H9 (cell line): ENCODE measurements around the gene ERI3. TPM values are rescaled to one million over a fixed set of nuclear protein-coding genes. Genes with fewer than 3 reads are reported as not detected.

Source experiments
- DNase-seq: peaks from one replicate; pipeline ENCODE4 v3.0.0-alpha.2; 2017
- H2AFZ ChIP-seq: one replicate; pipeline ENCODE4 v1.6.1; 2013; ENCODE audit warnings: mild to moderate bottlenecking, low read length, control low read depth, moderate library complexity
- H2AK5ac ChIP-seq: 2 replicates; pipeline ENCODE4 v1.6.1; 2013; ENCODE audit warnings: low read length, control low read depth, mixed read lengths; ENCODE audit not compliant: insufficient read length
- H2BK120ac ChIP-seq: one replicate; pipeline ENCODE4 v1.6.1; 2013; ENCODE audit warnings: low read depth, mild to moderate bottlenecking, low read length, control low read depth, inconsistent platforms; ENCODE audit not compliant: poor library complexity, severe bottlenecking
- H2BK12ac ChIP-seq: 2 replicates; pipeline ENCODE4 v1.6.1; 2013; ENCODE audit warnings: low read length, control low read depth, mixed read lengths, low read depth; ENCODE audit not compliant: insufficient read length
- H2BK15ac ChIP-seq: 2 replicates; pipeline ENCODE4 v1.6.1; 2013; ENCODE audit warnings: low read depth, low read length, control low read depth
- H2BK20ac ChIP-seq: one replicate; pipeline ENCODE4 v1.6.1; 2013; ENCODE audit warnings: low read depth, mild to moderate bottlenecking, low read length, control low read depth, inconsistent platforms; ENCODE audit not compliant: poor library complexity, severe bottlenecking
- H2BK5ac ChIP-seq: 2 replicates; pipeline ENCODE4 v1.6.1; 2013; ENCODE audit warnings: low read length, control low read depth, mixed read lengths; ENCODE audit not compliant: insufficient read length
- H3K14ac ChIP-seq: 2 replicates; pipeline ENCODE4 v1.6.1; 2013; ENCODE audit warnings: low read length, control low read depth; ENCODE audit not compliant: insufficient read depth
- H3K18ac ChIP-seq: 2 replicates; pipeline ENCODE4 v1.6.1; 2013; ENCODE audit warnings: low read depth, mild to moderate bottlenecking, mixed read lengths, low read length, control low read depth; ENCODE audit not compliant: insufficient read length
- H3K23ac ChIP-seq: 2 replicates; pipeline ENCODE4 v1.6.1; 2013; ENCODE audit warnings: low read length, control low read depth, mixed read lengths, low read depth; ENCODE audit not compliant: insufficient read length
- H3K23me2 ChIP-seq: 2 replicates; pipeline ENCODE4 v1.6.1; 2013; ENCODE audit warnings: low read depth, mild to moderate bottlenecking, mixed read lengths, low read length, control low read depth; ENCODE audit not compliant: insufficient read length, poor library complexity, severe bottlenecking
- H3K27ac ChIP-seq: 2 replicates; pipeline ENCODE4 v1.5.1; 2013; ENCODE audit warnings: low read length, control low read depth, mixed read lengths, low read depth; ENCODE audit not compliant: insufficient read length
- H3K27me3 ChIP-seq: 2 replicates; pipeline ENCODE4 v1.6.1; 2013; ENCODE audit warnings: low read length, control low read depth, inconsistent platforms; ENCODE audit not compliant: insufficient read depth
- H3K4ac ChIP-seq: 2 replicates; pipeline ENCODE4 v1.6.1; 2013; ENCODE audit warnings: low read depth, mild to moderate bottlenecking, control low read depth, inconsistent platforms, low read length, moderate library complexity
- H3K4me1 ChIP-seq: 2 replicates; pipeline ENCODE4 v1.6.1; 2013; ENCODE audit warnings: low read length, control low read depth, inconsistent platforms; ENCODE audit not compliant: insufficient read depth
- H3K4me2 ChIP-seq: 2 replicates; pipeline ENCODE4 v1.6.1; 2013; ENCODE audit warnings: low read length, control low read depth, mixed read lengths; ENCODE audit not compliant: insufficient read length, insufficient read depth
- H3K56ac ChIP-seq: 2 replicates; pipeline ENCODE4 v1.6.1; 2013; ENCODE audit warnings: low read depth, mild to moderate bottlenecking, mixed read lengths, low read length, control low read depth; ENCODE audit not compliant: insufficient read length
- H3K79me1 ChIP-seq: 2 replicates; pipeline ENCODE4 v1.6.1; 2013; ENCODE audit warnings: low read depth, mild to moderate bottlenecking, moderate library complexity, low read length, control low read depth, inconsistent platforms; ENCODE audit not compliant: insufficient read depth, poor library complexity, severe bottlenecking
- H3K79me2 ChIP-seq: 2 replicates; pipeline ENCODE4 v1.6.1; 2013; ENCODE audit warnings: low read length, control low read depth, inconsistent platforms; ENCODE audit not compliant: insufficient read depth
- H3K9ac ChIP-seq: 2 replicates; pipeline ENCODE4 v1.6.1; 2013; ENCODE audit warnings: low read length, control low read depth, mixed read lengths; ENCODE audit not compliant: insufficient read length; ENCODE audit errors: extremely low read depth
- H3K9me3 ChIP-seq: one replicate; pipeline ENCODE4 v1.6.1; 2013; ENCODE audit warnings: low read depth, low read length, inconsistent platforms; ENCODE audit not compliant: control insufficient read depth
- H3T11ph ChIP-seq: one replicate; pipeline ENCODE4 v1.6.1; 2013; ENCODE audit warnings: mild to moderate bottlenecking, low read length, control low read depth, inconsistent platforms
- H4K20me1 ChIP-seq: one replicate; pipeline ENCODE4 v1.6.1; 2013; ENCODE audit not compliant: control insufficient read depth, insufficient read length, insufficient read depth
- H4K5ac ChIP-seq: 2 replicates; pipeline ENCODE4 v1.6.1; 2013; ENCODE audit warnings: low read depth, mild to moderate bottlenecking, mixed read lengths, low read length, control low read depth; ENCODE audit not compliant: insufficient read length
- H4K8ac ChIP-seq: replicated peaks from 2 replicates; pipeline ENCODE4 v1.6.1; 2013; ENCODE audit warnings: low read length, control low read depth, mixed read lengths, low read depth; ENCODE audit not compliant: insufficient read length
- H4K91ac ChIP-seq: 2 replicates; pipeline ENCODE4 v1.6.1; 2013; ENCODE audit warnings: low read depth, mild to moderate bottlenecking, moderate library complexity, mixed read lengths, low read length, control low read depth; ENCODE audit not compliant: insufficient read length
- H3K27ac Mint-ChIP-seq, 3 experiments: 2 replicates in 2 of 3; 3 replicates in 1 of 3; pipeline ENCODE4 v1.8.0; 2020 to 2021; ENCODE audit warnings: mixed read lengths in 3 of 3, mild to moderate bottlenecking in 1 of 3, moderate library complexity in 1 of 3
- H3K27me3 Mint-ChIP-seq: 2 replicates; pipeline ENCODE4 v1.8.0; 2021; ENCODE audit warnings: low read depth, mild to moderate bottlenecking, moderate library complexity, mixed read lengths
- H3K36me3 Mint-ChIP-seq, 3 experiments: 2 replicates in 2 of 3; 3 replicates in 1 of 3; pipeline ENCODE4 v1.8.0; 2020 to 2021; ENCODE audit warnings: low read depth in 3 of 3, mixed read lengths in 3 of 3; ENCODE audit not compliant: insufficient read depth in 1 of 3
- H3K4me1 Mint-ChIP-seq, 2 experiments: 2 replicates each; pipeline ENCODE4 v1.8.0; 2020; ENCODE audit warnings: mixed read lengths in 2 of 2
- H3K4me3 Mint-ChIP-seq, 2 experiments: 2 replicates in 1 of 2; 3 replicates in 1 of 2; pipeline ENCODE4 v1.8.0; 2020 to 2021; ENCODE audit warnings: mild to moderate bottlenecking in 2 of 2, mixed read lengths in 2 of 2, moderate library complexity in 1 of 2
- H3K9me3 Mint-ChIP-seq, 2 experiments: 2 replicates in 1 of 2; 3 replicates in 1 of 2; pipeline ENCODE4 v1.8.0; 2020; ENCODE audit warnings: mild to moderate bottlenecking in 2 of 2, mixed read lengths in 2 of 2, moderate library complexity in 1 of 2
- CTCF ChIP-seq: fragments of 200-600 bp; sonication (generic); conservative IDR thresholded peaks from 3 replicates; pipeline ENCODE4 v1.8.0; 2021; ENCODE audit warnings: antibody characterized with exemption, mild to moderate bottlenecking
- WGBS: extraction: QIAGEN DNeasy Blood & Tissue Kit; methylation state at CpG from one replicate; pipeline ENCODE4 v1.1.7; 2013; ENCODE audit warnings: missing lambda C conversion rate, low lambda C conversion rate, mixed read lengths; ENCODE audit not compliant: insufficient read length; ENCODE audit errors: extremely low coverage; 5-methylcytosine and 5-hydroxymethylcytosine counted together
- total RNA-seq: library from RNA; stranded (reverse); gene quantifications from 2 replicates; pipeline ENCODE4 v1.2.1, GENCODE V29; 2021

Gene ERI3
- total RNA-seq, 1 experiment from 2014 or later = 61.6 TPM

GRCh38 chr1:44262816-44263567, 92.1 kb downstream of the ERI3 start:
- H3K4me1 ChIP-seq = peaks cover 4% of the 10 kb centered on the region; the same call in 1 of the 2 replicates
- H3K9me3 ChIP-seq = no peaks in the 10 kb centered on the region
- H3K36me3 Mint-ChIP-seq = peaks cover 0 to 2% (median 0%) of the 10 kb centered on the region in 3 experiments; a peak in 3 of 7 replicates
- no peak overlapping the region for H2BK12ac ChIP-seq
- H3K4ac ChIP-seq = no peak overlapping the region
- no peak overlapping the region for H3K14ac ChIP-seq
- H3K79me1 ChIP-seq = no peaks in the 10 kb centered on the region
- H3K27me3 ChIP-seq = no peaks in the 10 kb centered on the region
- no peak overlapping the region for H3K4me3 Mint-ChIP-seq
- TF ChIP-seq CTCF = no peak
- H2AK5ac ChIP-seq = no peak overlapping the region
- H3T11ph ChIP-seq = no peak overlapping the region
- H2BK20ac ChIP-seq = no peak overlapping the region
- no peaks in the 10 kb centered on the region for H4K20me1 ChIP-seq
- no peak overlapping the region for H2BK5ac ChIP-seq
- no peak overlapping the region for H3K9ac ChIP-seq
- peaks cover 25 to 44% of the 10 kb centered on the region in 2 experiments for H3K4me1 Mint-ChIP-seq
- H4K91ac ChIP-seq = no peak overlapping the region
- no peak overlapping the region for H3K56ac ChIP-seq
- no peak overlapping the region for H2BK15ac ChIP-seq
- H2BK120ac ChIP-seq = no peak overlapping the region
- no peak overlapping the region for H3K4me2 ChIP-seq
- no peak overlapping the region for H4K8ac ChIP-seq
- DNase-seq = no peak
- H2AFZ ChIP-seq = no peak overlapping the region
- H3K79me2 ChIP-seq = no peaks in the 10 kb centered on the region
- no CpG with 5 or more reads among the region's 4 CpGs for WGBS
- no peak overlapping the region for H4K5ac ChIP-seq
- H3K18ac ChIP-seq = no peak overlapping the region
- H3K9me3 Mint-ChIP-seq = no peaks in the 10 kb centered on the region
- H3K27me3 Mint-ChIP-seq = no peaks in the 10 kb centered on the region
- no peak overlapping the region for H3K27ac ChIP-seq
- H3K23me2 ChIP-seq = no peaks in the 10 kb centered on the region
- no peak overlapping the region; a peak in 1 of 7 replicates for H3K27ac Mint-ChIP-seq
- H3K23ac ChIP-seq = no peak overlapping the region
